Mesendoderm (in vitro differentiated cells): Measurements from ENCODE around the gene CD53.
A peak's percentile ranks its signal among the peaks of the same experiment; 100 is the strongest.
"Not testable (repeated sequence)": the region's sequence is repeated elsewhere in the genome, so short reads cannot be mapped to it uniquely, and the experiment has no call there.

Experiments used
- DNase-seq: peaks from one replicate; pipeline ENCODE4 v3.0.0; 2013
- H2AK5ac ChIP-seq: 2 replicates; pipeline ENCODE4 v1.6.1; 2013; ENCODE audit warnings: low read length, inconsistent platforms
- H2BK120ac ChIP-seq: 2 replicates; pipeline ENCODE4 v1.6.1; 2013; ENCODE audit warnings: low read depth, mild to moderate bottlenecking, low read length, moderate library complexity, mixed read lengths
- H2BK15ac ChIP-seq: replicated peaks from 2 replicates; pipeline ENCODE4 v1.6.1; 2013; ENCODE audit warnings: low read depth, mild to moderate bottlenecking, moderate library complexity
- H2BK5ac ChIP-seq: 2 replicates; pipeline ENCODE4 v1.6.1; 2013; ENCODE audit warnings: low read length, inconsistent platforms
- H3K18ac ChIP-seq: 2 replicates; pipeline ENCODE4 v1.6.1; 2013; ENCODE audit warnings: mild to moderate bottlenecking, low read length, mixed read lengths
- H3K23ac ChIP-seq: one replicate; pipeline ENCODE4 v1.6.1; 2013; ENCODE audit warnings: low read length
- H3K27ac ChIP-seq: 2 replicates; pipeline ENCODE4 v1.5.1; 2013; ENCODE audit warnings: low read depth, mild to moderate bottlenecking, inconsistent platforms, low read length, moderate library complexity
- H3K27me3 ChIP-seq: 2 replicates; pipeline ENCODE4 v1.6.1; 2013; ENCODE audit warnings: low read length, control low read depth, mild to moderate bottlenecking, inconsistent platforms; ENCODE audit not compliant: insufficient read depth, poor library complexity
- H3K36me3 ChIP-seq: 2 replicates; pipeline ENCODE4 v1.6.1; 2013; ENCODE audit warnings: low read length, inconsistent platforms; ENCODE audit not compliant: control insufficient read depth, insufficient read depth
- H3K4ac ChIP-seq: one replicate; pipeline ENCODE4 v1.6.1; 2013; ENCODE audit warnings: low read depth, mild to moderate bottlenecking, low read length, moderate library complexity
- H3K4me1 ChIP-seq: 2 replicates; pipeline ENCODE4 v1.6.1; 2013; ENCODE audit warnings: low read depth, low read length, inconsistent platforms; ENCODE audit not compliant: control insufficient read depth
- H3K4me2 ChIP-seq: 2 replicates; pipeline ENCODE4 v1.6.1; 2013; ENCODE audit warnings: low read length
- H3K4me3 ChIP-seq: 2 replicates; pipeline ENCODE4 v1.5.1; 2013; ENCODE audit warnings: mild to moderate bottlenecking, low read length
- H3K56ac ChIP-seq: one replicate; pipeline ENCODE4 v1.6.1; 2013; ENCODE audit warnings: low read length
- H3K79me1 ChIP-seq: 2 replicates; pipeline ENCODE4 v1.6.1; 2013; ENCODE audit warnings: low read length, inconsistent platforms
- H3K79me2 ChIP-seq: 2 replicates; pipeline ENCODE4 v1.6.1; 2013; ENCODE audit warnings: mild to moderate bottlenecking, low read length; ENCODE audit not compliant: control insufficient read depth, insufficient read depth
- H3K9ac ChIP-seq: 2 replicates; pipeline ENCODE4 v1.6.1; 2013; ENCODE audit warnings: low read length, inconsistent platforms
- H4K5ac ChIP-seq: one replicate; pipeline ENCODE4 v1.6.1; 2013; ENCODE audit warnings: low read length
- H4K8ac ChIP-seq: one replicate; pipeline ENCODE4 v1.6.1; 2013; ENCODE audit warnings: low read depth, mild to moderate bottlenecking, control low read depth, low read length, moderate library complexity
- WGBS: extraction: QIAGEN DNeasy Blood & Tissue Kit; methylation state at CpG from one replicate; pipeline ENCODE4 v1.1.7; 2013; ENCODE audit warnings: low lambda C conversion rate, missing lambda C conversion rate; ENCODE audit not compliant: insufficient coverage; ENCODE audit errors: extremely low coverage; 5-methylcytosine and 5-hydroxymethylcytosine counted together

CD53 gene

DNA sequence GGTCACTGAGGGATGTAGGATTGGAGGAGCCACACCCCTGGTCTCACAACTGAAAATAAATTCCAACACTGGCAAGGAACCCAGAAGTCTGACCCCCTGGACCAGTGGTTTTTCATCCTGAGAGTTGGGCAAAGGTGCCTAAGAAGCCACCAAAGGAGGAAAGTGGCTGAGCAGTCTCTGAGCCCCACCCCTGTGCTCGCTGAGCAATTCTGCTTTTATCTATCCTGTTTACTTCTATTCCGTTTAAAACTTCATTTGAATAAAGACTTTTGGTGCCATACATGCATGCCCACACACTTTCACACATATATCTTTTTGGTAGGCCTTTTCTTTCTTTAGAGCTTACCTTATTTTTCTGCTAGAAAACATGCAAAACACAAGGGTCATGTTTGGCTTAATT, 13.9 kb upstream of the CD53 start:
- no peak overlapping the region for H3K56ac ChIP-seq
- no peak overlapping the region for H3K23ac ChIP-seq
- H2BK5ac ChIP-seq, result no peak overlapping the region
- H3K9ac ChIP-seq, result no peak overlapping the region
- no peak overlapping the region for H4K5ac ChIP-seq
- H4K8ac ChIP-seq, result no peak overlapping the region
- no peak overlapping the region for H2BK15ac ChIP-seq
- no peak overlapping the region for H3K27ac ChIP-seq
- DNase-seq, result no peak
- H3K4me3 ChIP-seq, result no peak overlapping the region
- no peaks in the 10 kb centered on the region for H3K79me2 ChIP-seq
- no peak overlapping the region for H2AK5ac ChIP-seq
- no peak overlapping the region for H3K4me2 ChIP-seq
- no CpG with 5 or more reads among the region's 2 CpGs for WGBS
- no peak overlapping the region for H3K4ac ChIP-seq
- H3K27me3 ChIP-seq, result no peaks in the 10 kb centered on the region
- no peaks in the 10 kb centered on the region for H3K36me3 ChIP-seq
- no peaks in the 10 kb centered on the region for H3K4me1 ChIP-seq
- no peak overlapping the region for H2BK120ac ChIP-seq
- H3K79me1 ChIP-seq, result no peaks in the 10 kb centered on the region
- H3K18ac ChIP-seq, result no peak overlapping the region

DNA sequence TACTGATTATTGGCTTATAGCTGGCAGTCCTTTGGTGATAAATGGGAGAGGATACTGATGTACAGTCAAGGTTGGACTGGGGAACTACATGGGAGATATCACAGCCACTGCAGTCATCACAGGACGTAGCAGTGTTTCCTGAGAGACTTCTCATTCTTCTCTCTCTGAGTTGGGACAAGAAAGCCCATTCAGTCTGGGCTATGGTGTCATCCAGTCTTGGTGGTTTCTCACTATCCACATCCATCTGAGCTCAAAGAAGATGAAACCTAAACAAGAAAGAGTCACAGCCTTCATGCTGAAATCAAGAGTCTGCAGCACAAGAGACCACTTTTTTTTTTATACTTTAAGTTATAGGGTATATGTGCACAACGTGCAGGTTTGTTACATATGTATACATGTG, 12.8 kb upstream of the CD53 start:
- H3K79me2 ChIP-seq, result no peaks in the 10 kb centered on the region
- no peak overlapping the region for H2BK5ac ChIP-seq
- no peak overlapping the region for H4K8ac ChIP-seq
- no peak for DNase-seq
- H3K27ac ChIP-seq, result no peak overlapping the region
- H3K4me1 ChIP-seq, result no peaks in the 10 kb centered on the region
- no peak overlapping the region for H2BK15ac ChIP-seq
- no peak overlapping the region for H2BK120ac ChIP-seq
- no peak overlapping the region for H3K9ac ChIP-seq
- H3K79me1 ChIP-seq, result no peaks in the 10 kb centered on the region
- no peak overlapping the region for H3K4ac ChIP-seq
- H3K27me3 ChIP-seq, result no peaks in the 10 kb centered on the region
- no peak overlapping the region for H3K18ac ChIP-seq
- no peak overlapping the region for H3K4me2 ChIP-seq
- no peak overlapping the region for H3K56ac ChIP-seq
- H3K36me3 ChIP-seq, result no peaks in the 10 kb centered on the region
- H4K5ac ChIP-seq, result no peak overlapping the region
- no peak overlapping the region for H3K23ac ChIP-seq
- no peak overlapping the region for H2AK5ac ChIP-seq
- no peak overlapping the region for H3K4me3 ChIP-seq
- WGBS, result no CpG with 5 or more reads among the region's 2 CpGs

DNA sequence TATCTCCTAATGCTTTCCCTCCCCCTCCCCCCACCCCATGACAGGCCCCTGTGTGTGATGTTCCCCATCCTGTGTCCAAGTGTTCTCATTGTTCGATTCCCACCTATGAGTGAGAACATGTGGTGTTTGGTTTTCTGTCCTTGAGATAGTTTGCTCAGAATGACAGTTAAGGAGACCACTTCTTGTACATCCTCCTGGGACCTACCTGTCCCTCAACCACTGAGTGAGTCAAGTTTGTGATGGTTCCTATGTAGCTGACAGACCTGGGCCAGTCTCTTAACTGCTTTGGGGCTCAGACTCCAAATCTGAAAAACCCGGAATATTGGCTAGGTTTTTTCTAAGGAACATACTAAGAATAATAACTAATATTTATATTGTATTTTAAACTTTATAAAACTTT, 12.3 kb upstream of the CD53 start:
- not testable (repeated sequence) for H2AK5ac ChIP-seq, H3K79me2 ChIP-seq

DNA sequence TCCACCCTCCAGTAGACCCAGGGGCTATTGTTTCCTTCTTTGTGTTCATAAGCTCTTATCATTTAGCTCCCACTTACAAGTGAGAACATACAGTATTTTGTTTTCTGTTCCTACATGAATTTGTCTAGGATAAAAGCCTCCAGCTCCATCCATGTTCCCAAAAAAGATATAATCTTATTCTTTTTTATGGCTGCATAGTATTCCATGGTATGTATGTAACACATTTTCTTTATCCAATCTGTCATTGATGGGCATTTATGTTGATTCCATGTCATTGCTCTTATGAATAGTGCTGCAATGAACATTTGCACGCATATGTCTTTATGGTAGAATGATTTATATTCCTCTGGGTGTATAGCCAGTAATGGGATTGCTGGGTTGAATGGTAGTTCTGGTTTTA, 11.0 kb upstream of the CD53 start:
- H3K56ac ChIP-seq, H3K9ac ChIP-seq: not testable (repeated sequence)
- no CpG with 5 or more reads among the region's 1 CpG for WGBS

More for the DNA sequence above, 12.3 kb upstream of the CD53 start:
- not testable (repeated sequence) for H2BK15ac ChIP-seq, H3K4me1 ChIP-seq, H3K27me3 ChIP-seq, H3K36me3 ChIP-seq, H2BK120ac ChIP-seq, H3K4me2 ChIP-seq, H2BK5ac ChIP-seq, H3K9ac ChIP-seq, H3K18ac ChIP-seq, H3K56ac ChIP-seq, H4K8ac ChIP-seq, DNase-seq, H3K27ac ChIP-seq, H3K79me1 ChIP-seq, H3K4ac ChIP-seq, H3K23ac ChIP-seq, H4K5ac ChIP-seq, H3K4me3 ChIP-seq
- no CpG with 5 or more reads among the region's 2 CpGs for WGBS

DNA sequence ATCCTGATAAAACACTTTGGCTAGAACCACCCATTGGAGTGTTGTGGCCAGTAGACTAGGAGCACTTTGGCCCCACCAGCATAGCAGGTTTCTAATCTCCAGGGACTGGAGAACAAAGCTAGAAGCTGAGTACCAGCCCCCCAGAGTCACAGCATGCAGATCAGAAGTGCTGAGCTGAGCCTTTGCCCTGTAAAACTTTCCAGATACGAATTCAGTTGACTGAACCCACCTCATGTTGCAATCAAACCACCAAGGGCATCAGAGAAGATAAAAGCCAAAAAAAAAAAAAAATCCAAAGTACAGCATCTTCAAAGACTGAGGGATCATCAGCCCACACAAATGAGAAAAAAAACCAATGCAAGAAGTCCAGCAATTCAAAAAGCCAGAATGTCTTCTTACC, 8.7 kb upstream of the CD53 start:
- Histone ChIP-seq H2AK5ac (no peak overlapping the region), H3K36me3 (no peaks in the 10 kb centered on the region), H3K79me2 (no peaks in the 10 kb centered on the region), H2BK5ac (no peak overlapping the region), H3K18ac (no peak overlapping the region), H2BK15ac (no peak overlapping the region), H2BK120ac (no peak overlapping the region), H3K4me3 (no peak overlapping the region), H3K23ac (no peak overlapping the region), H3K4me1 (no peaks in the 10 kb centered on the region), H3K9ac (no peak overlapping the region), H3K79me1 (no peaks in the 10 kb centered on the region), H4K5ac (no peak overlapping the region), H4K8ac (no peak overlapping the region), H3K27me3 (no peaks in the 10 kb centered on the region), H3K27ac (no peak overlapping the region), H3K4ac (no peak overlapping the region), H3K4me2 (no peak overlapping the region), H3K56ac (no peak overlapping the region)
- DNase-seq, result no peak
- no CpG with 5 or more reads among the region's 1 CpG for WGBS

More for the DNA sequence above, 11.0 kb upstream of the CD53 start:
- H3K27ac ChIP-seq, H3K4ac ChIP-seq, H2BK15ac ChIP-seq, H2BK120ac ChIP-seq, H3K4me2 ChIP-seq, H2BK5ac ChIP-seq, H2AK5ac ChIP-seq, H3K18ac ChIP-seq, H4K5ac ChIP-seq, DNase-seq, H3K27me3 ChIP-seq, H3K4me1 ChIP-seq, H3K79me1 ChIP-seq, H3K23ac ChIP-seq, H3K4me3 ChIP-seq, H3K36me3 ChIP-seq, H4K8ac ChIP-seq, H3K79me2 ChIP-seq: not testable (repeated sequence)

DNA sequence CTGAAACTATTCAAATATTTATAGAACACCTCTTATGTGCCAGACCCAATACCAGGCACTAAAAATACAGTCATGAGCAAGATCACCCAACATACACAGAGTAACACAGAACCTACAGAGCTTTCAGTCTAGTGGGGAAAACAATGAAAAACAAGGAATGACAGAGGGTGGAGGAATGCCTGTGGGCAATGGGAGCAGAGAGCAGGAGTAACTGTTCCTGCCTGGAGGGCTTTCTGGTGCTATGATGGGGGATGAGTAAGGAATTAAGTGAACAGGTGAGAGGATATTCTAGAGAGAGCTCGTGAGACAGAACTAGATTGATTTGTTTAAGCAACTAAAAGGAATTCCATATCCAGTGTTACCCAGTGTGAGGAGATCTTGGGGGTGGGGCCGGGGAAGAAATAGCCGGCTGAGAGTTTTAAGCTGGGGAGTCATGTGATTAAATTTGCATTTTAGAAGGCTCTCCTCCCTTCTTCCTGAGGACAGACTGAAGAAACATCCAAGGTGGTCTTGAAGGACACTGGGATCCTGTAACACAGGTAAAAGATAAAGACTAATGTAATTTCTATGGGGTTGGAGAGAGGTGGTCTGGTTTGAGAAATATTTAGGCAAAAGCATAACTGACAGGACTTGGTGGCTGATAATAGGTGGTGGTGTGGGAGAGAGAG, 2.1 kb upstream of the CD53 start:
- no CpG with 5 or more reads among the region's 3 CpGs for WGBS
- no peak overlapping the region for H2AK5ac ChIP-seq
- H4K5ac ChIP-seq, result no peak overlapping the region

More for the DNA sequence above, 2.1 kb upstream of the CD53 start:
- no peak overlapping the region for H3K4me2 ChIP-seq
- H3K27me3 ChIP-seq, result no peaks in the 10 kb centered on the region
- no peaks in the 10 kb centered on the region for H3K79me1 ChIP-seq
- no peak overlapping the region for H3K23ac ChIP-seq
- H3K56ac ChIP-seq, result no peak overlapping the region
- no peak overlapping the region for H3K27ac ChIP-seq
- peak; percentile 19 for DNase-seq
- H3K79me2 ChIP-seq, result no peaks in the 10 kb centered on the region
- H3K18ac ChIP-seq, result no peak overlapping the region
- no peak overlapping the region for H2BK120ac ChIP-seq
- H3K4ac ChIP-seq, result no peak overlapping the region
- H3K4me1 ChIP-seq, result no peaks in the 10 kb centered on the region
- H3K36me3 ChIP-seq, result no peaks in the 10 kb centered on the region
- H2BK5ac ChIP-seq, result no peak overlapping the region
- no peak overlapping the region for H4K8ac ChIP-seq
- H3K4me3 ChIP-seq, result no peak overlapping the region
- no peak overlapping the region for H2BK15ac ChIP-seq
- H3K9ac ChIP-seq, result no peak overlapping the region
